ENCODE data around the gene NKAPL.

Gene NKAPL

DNA sequence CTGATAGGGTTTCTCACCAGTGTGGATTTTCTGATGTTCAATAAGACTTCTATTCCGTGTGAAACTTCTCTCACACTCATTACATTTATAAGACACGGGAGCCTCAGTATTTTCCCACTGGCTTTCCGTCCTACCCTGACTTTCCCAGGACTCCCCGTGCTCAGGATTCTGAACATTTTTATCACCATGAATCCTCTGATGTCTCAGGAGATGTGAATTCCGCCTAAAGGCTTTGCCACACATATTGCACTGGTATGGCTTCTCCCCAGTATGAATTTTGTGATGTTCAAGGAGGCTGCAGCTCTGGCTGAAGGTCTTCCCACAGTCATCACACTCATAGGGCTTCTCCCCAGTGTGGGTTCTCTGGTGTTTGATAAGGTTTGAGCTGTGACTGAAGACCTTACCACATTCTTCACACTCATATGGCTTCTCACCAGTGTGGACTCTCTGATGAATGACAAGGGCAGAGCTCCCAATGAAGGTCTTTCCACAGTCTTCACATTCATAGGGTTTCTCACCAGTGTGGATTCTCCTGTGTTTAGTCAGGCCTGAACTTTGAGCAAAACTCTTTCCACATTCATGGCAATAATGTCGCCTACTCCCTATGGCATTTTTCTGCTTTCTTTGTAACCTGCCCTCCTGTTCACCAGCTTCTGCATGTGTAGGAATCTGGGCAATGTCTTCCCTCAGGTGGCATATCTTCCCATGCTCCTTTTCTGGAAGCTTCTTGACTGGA lies 13.7 kb upstream of the NKAPL start:
- FAIRE-seq, result no peak

DNA sequence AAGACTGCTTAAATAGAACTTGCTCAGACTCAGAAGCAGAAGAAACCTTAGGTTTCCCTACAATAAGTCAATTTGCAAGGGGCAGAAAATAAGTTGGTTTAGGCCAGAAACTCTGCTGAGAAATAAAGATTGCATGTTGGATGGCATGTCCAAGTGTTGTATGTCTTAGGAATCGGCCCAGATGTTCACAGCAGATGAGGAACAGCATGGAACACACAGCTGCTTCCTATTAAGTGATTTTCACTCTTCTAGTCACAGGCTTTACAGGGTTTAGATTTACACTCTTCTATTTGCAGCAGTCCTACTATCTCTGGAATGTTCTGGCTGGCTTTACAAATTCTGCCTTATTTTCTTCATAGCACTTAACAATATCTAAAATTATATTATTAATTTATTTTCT lies 10.2 kb upstream of the NKAPL start:
- no peak for FAIRE-seq

GRCh38 chr6:28250747-28251146 lies 8.3 kb upstream of the NKAPL start:
- FAIRE-seq, result no peak

DNA sequence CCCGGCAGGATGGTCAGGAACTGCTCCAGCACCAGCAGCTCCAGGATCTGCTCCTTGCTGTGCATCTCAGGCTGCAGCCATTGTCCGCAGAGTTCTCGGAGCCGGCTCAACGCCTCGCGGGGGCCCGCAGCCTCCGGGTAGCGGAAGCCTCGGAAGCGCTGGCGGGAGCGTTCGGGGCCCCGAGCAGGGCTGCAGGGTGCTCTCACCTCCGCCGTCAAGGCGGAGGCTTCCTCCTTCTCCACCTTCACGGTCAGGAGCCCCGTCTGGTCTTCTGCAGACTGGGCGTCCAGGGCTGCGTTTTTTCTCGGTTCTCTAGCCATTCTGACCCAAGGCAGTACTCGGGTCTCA lies 7.5 kb upstream of the NKAPL start:
- no peak for FAIRE-seq

DNA sequence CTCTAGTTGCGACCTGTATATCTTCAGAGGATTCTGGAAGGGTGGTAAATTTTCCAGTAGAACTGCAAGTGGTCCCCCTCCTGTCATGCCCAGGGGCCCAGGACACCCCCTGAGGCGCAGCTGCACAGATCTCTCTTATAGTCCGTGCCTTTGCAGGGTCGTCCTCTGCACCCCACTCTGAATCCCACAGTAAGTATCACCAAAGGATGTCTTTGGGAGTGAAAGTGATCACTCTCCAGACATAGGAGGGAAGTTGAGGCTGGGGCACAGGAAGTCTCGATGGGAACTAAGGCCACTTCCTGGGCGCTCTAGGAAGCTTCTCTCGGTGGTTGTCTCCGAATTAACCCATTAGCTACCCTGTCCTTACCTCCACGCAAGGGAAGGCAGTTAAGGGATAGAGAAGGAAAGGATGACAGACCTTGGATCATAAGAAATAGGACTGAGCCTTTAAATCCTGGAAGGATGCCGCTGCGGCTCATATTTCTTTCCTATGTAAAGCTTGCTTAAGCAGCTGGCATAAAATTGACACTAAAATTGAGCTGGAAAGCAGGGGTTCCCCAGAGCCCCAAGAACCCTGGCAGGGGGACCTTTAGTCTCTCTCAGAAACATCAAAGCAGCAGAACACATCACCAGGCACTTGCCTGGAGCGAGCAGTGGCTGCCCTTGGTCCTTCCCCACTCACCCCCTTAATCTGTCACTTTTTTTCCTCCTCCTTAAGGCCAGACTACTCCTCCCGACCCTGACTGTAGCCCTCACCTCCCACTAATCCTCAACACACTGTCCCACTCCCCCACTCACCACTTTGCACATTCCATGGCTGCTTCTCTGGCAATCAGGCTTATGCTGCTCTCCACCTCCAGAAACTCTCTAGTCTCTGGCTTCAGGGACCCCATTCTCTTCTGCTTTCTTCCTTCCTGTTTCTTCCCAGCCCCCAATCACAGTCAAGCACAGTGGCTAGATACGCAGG lies 6.8 kb upstream of the NKAPL start, which contains the start of gene ZKSCAN4:
Gene ZKSCAN4, minus strand, starts transcription at position 261 of the 967 bp plus-strand sequence. CDS start 289 bp downstream, outside the sequence.
- FAIRE-seq, result no peak

DNA sequence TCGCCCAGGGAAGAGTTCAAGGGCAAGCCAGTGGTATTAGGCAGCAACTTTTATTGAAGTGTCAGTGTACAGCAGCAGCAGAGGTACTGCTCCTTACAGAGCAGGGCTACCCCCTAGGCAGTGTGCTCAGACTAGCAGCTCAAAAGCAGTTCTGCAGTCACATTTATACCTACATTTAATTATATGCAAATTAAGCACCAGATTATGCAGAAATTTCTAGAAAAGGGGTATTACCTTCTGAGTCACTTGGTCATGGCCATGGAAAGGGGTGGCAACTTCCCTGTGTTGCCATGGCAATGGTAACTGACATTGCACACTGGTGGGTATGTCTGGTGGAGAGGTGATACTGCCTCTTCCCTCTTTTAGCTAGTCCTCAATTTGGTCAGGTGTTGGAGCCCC lies 5.0 kb upstream of the NKAPL start:
- no peak for FAIRE-seq

DNA sequence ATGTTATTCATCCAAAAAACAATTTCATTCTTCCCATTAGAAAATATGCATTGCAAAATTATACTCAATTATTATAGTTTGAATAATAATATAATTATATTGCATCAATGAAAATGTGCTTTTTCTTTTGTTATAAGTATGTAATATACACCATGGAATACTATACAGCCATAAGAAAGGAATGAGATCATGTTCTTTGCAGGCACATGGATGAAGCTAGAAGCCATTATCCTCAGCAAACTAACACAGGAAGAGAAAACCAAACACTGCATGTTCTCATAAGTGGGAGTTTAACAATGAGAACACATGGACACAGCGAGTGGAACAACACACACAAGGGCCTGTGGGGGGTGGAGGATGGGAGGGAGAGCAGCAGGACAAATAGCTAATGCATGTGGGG lies 2.1 kb upstream of the NKAPL start:
- no peak for FAIRE-seq

- no peak for FAIRE-seq
Measured at GRCh38 chr6:28263922-28264321, 4.8 kb downstream of the NKAPL start.

DNA sequence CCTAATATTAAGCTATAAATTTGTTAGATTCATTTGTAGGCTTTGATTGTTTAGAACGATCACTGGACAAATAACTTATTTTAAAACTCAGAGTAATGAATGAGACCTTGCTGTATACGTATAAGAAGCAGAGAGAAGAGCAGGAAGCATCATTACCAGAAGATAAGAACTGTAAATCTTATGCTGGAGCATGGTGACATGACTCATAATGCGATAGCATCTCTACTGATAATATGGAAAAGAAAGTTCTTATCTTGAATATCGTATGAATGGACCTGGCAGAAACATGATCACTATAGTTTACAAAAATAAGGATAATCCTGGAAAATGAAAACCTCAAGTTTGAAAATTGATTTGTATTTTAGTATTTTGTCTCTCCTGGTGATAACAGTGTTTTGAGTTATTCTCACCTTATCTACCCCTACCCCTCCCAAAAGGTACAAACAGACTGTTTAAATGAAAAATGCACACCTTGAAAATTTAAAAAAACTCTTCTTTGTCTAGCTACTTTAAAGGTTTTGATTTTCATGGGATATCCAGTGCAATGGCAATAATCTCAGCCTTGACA lies 5.8 kb downstream of the NKAPL start:
- no peak for FAIRE-seq

- peak; percentile 21 for FAIRE-seq
Measured at GRCh38 chr6:28266563-28266961, 7.5 kb downstream of the NKAPL start.

DNA sequence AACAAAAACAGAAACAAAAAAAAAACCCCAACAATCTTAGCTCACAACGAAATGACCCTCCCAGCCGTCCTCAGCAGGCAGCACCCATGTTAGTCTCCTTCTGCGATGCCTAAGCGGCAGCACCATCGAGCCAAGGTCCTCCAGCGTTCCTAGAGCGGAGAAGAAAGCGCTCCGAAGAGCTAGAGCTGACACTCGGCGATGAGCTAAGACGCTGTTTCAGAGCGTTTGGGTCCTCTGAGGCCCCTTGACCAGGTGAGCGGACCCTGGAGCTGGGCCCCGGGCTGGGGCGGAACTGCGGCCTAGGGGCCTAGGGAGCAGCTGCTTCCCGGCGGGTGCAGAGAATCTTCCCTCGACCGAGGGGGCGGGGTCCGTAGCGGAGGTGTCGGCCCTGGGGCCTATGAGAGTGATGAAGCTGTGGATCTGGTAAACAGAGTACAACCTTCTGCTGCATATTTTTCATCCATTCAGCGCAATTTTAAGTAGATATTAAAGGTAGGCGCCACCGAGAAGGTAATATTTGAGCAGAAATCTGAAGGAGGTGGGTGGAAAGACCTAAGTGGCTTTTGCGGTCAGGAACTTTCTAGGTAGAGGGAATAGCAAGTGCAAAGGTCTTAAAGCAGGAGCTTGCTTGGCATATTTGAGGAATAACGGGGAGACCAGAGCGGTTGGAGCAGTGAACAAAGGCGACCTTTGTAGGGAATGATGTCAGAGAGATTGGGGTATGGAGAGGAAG lies 8.0 kb downstream of the NKAPL start, which contains the start of gene ZSCAN26:
Gene ZSCAN26, plus strand, starts transcription at position 182 of the 733 bp plus-strand sequence. CDS start 4,777 bp downstream, outside the sequence.
- FAIRE-seq, result no peak

- FAIRE-seq, result no peak
Measured at GRCh38 chr6:28267695-28268059, 8.6 kb downstream of the NKAPL start.

- no peak for FAIRE-seq
Measured at GRCh38 chr6:28269492-28269891, 10.4 kb downstream of the NKAPL start.

DNA sequence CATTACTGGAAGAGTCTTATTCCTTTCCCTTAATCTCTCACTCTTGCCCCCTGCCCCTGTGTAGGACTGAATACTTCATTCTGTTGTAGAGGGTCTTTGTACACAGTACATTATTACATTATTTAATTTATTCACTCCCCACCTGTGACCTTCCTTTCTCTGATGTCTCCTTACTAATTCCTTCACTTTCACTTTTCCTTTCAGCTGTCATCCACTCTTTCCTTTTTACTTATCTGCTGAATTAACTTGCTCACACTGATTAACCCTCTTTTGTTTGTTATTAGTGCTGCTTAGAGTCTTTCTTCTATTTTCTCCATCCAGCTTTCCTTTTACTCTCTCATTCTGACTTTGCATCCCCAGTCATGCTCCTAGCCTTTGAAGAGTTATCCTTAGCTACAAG lies 15.8 kb downstream of the NKAPL start:
- FAIRE-seq, result no peak

GRCh38 chr6:28277746-28278145 lies 18.6 kb downstream of the NKAPL start:
- no peak for FAIRE-seq

- no peak for FAIRE-seq
Measured at GRCh38 chr6:28280595-28281287, 21.6 kb downstream of the NKAPL start.

DNA sequence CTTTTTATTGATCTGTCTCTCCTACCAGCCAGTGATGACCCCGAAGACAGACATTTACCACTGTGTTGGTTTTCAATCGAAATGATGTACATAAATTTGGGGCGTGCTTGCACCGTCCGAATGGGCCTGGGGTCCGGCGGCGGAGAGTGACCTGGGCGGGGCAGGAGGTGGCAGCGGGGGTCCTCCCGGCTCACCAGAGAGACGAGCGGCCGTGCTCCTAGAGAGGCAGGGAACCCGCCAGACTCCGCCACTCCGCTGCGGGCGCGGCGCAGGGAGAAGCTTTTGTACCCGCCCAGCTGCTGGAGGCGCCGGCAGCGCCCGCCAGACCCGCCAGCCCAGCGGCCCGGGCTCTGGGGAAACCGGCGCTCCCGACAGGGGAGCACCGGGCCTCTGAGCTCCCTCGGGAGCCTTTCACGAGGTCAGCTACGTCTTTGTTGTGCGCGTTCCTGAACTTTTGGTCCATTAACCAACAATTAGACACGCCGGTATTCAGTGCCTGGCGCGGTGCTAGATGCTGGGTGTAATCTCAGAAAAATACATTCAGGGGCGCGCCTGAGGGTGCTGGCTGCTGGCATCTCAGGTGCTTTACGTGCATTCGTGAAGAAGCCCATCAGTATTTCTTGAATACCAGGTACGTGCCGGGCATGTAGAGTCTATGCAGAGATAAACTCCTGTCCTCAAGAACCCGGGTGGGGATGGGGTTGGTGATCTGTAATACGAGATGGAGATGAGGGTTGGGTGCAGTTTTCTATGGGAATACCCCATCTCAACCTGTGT lies 22.4 kb downstream of the NKAPL start, which contains the start of gene PGBD1:
Gene PGBD1, plus strand, starts transcription at position 285 of the 777 bp plus-strand sequence. CDS start 2,242 bp downstream, outside the sequence.
- FAIRE-seq, result no peak

DNA sequence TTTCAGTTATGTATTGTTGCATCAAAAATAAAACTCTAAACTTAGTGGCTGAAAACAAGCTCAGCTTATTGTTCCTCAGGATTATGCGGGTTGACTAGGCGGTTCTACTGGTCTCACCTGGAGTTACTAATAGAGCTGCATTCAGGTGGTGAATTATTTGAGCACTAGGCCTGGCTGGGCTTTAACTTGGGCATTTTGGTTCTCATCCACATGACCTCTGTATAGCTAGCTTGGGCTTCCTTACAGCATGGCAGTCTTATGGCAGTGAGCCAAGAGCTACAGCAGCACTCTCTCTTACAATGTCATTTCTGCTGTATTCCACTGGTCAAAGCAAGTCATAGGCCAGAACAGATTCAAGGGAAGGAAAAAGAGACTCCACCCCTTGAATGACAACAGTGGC lies 23.8 kb downstream of the NKAPL start:
- FAIRE-seq, result no peak

DNA sequence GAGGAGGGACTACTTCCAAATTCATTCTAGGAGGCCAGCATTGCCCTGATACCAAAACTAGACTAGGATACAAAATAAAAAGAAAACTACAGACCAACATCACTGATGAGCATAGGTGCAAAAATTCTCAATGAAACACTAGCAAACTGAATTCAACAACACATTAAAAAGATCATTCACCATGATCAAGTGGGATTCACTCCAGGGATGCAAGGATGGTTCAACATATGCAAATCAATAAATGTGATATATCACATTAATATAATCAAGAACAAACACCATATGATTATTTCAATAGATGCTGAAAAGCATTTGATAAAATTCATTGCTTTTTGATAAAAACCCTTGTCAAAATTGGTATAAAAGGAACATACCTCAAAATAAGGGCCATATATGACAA lies 32.5 kb downstream of the NKAPL start:
- no peak for FAIRE-seq

DNA sequence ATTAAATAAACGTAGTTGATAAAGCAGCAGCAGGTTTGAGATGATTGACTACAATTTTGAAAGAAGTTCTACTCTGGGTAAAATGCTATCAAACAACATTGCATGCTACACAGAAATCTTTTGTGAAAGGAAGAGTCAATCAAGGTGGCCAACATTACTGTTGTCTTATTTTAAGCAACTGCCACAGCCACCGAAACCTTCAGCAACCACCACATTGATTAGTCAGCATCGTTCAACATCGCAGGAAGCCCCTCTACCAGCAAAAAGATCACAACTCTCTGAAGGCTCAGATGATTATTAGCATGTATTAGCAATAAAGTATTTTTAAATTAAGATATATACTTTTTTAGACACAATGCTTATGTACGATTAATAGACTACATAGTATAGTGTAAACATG lies 36.2 kb downstream of the NKAPL start:
- FAIRE-seq, result no peak

- no peak for FAIRE-seq
Measured at GRCh38 chr6:28296520-28297060, 37.5 kb downstream of the NKAPL start.
